ENCODE results near the gene AIFM1.
A peak's percentile ranks its signal among the peaks of the same experiment; 100 is the strongest.

AIFM1 gene

GRCh38 chrX:130121505-130121800, 44.2 kb downstream of the AIFM1 start:
- H3K4me3 ChIP-seq (ENCODE audit: low read depth, low read length): no peak overlapping the region
- DNase-seq (ENCODE audit: low read depth): no peak
- TF ChIP-seq MAX (IDR thresholded peaks at IDR 0.05; ENCODE audit: low read depth, low read length) (no peak), CTCF (IDR thresholded peaks at IDR 0.05; ENCODE audit: low read depth, low read length) (no peak), POLR2A (IDR thresholded peaks at IDR 0.05; ENCODE audit: extremely low read depth, insufficient read length) (no peak), MYC (IDR thresholded peaks at IDR 0.05; ENCODE audit: low read depth, low read length) (no peak)

- TF ChIP-seq MYC (IDR thresholded peaks at IDR 0.05; ENCODE audit: low read depth, low read length) (peak; percentile 44; the same call in 1 of the 2 replicates), CTCF (IDR thresholded peaks at IDR 0.05; ENCODE audit: low read depth, low read length) (peak; percentile 38), POLR2A (IDR thresholded peaks at IDR 0.05; ENCODE audit: extremely low read depth, insufficient read length) (no peak), MAX (IDR thresholded peaks at IDR 0.05; ENCODE audit: low read depth, low read length) (no peak; the same call in 1 of the 2 replicates)
- peak; percentile 87 for DNase-seq (ENCODE audit: low read depth)
- peak overlapping the region; percentile 11 for H3K4me3 ChIP-seq (ENCODE audit: low read depth, low read length)
These were observed 44.7 kb downstream of the AIFM1 start for GRCh38 chrX:130120746-130121504.

GRCh38 chrX:130120321-130120731, 45.3 kb downstream of the AIFM1 start:
- no peak for TF ChIP-seq CTCF (IDR thresholded peaks at IDR 0.05; ENCODE audit: low read depth, low read length)
- H3K4me3 ChIP-seq (ENCODE audit: low read depth, low read length): no peak overlapping the region
- DNase-seq (ENCODE audit: low read depth): peak; percentile 85

- TF ChIP-seq CTCF (IDR thresholded peaks at IDR 0.05; ENCODE audit: low read depth, low read length) (no peak), MYC (IDR thresholded peaks at IDR 0.05; ENCODE audit: low read depth, low read length) (no peak), MAX (IDR thresholded peaks at IDR 0.05; ENCODE audit: low read depth, low read length) (no peak), POLR2A (IDR thresholded peaks at IDR 0.05; ENCODE audit: extremely low read depth, insufficient read length) (no peak)
- H3K4me3 ChIP-seq (ENCODE audit: low read depth, low read length): no peak overlapping the region
- DNase-seq (ENCODE audit: low read depth): no peak
These were observed 46.2 kb downstream of the AIFM1 start for GRCh38 chrX:130119312-130119898.

- H3K4me3 ChIP-seq (ENCODE audit: low read depth, low read length): no peak overlapping the region
- DNase-seq (ENCODE audit: low read depth): no peak
- TF ChIP-seq POLR2A (IDR thresholded peaks at IDR 0.05; ENCODE audit: extremely low read depth, insufficient read length): no peak
- TF ChIP-seq MAX (IDR thresholded peaks at IDR 0.05; ENCODE audit: low read depth, low read length): no peak
- TF ChIP-seq MYC (IDR thresholded peaks at IDR 0.05; ENCODE audit: low read depth, low read length): no peak
- no peak for TF ChIP-seq CTCF (IDR thresholded peaks at IDR 0.05; ENCODE audit: low read depth, low read length)
These were observed 47.0 kb downstream of the AIFM1 start for GRCh38 chrX:130118441-130119311.
